ENCODE measurements around the gene FAM222B.

DNA sequence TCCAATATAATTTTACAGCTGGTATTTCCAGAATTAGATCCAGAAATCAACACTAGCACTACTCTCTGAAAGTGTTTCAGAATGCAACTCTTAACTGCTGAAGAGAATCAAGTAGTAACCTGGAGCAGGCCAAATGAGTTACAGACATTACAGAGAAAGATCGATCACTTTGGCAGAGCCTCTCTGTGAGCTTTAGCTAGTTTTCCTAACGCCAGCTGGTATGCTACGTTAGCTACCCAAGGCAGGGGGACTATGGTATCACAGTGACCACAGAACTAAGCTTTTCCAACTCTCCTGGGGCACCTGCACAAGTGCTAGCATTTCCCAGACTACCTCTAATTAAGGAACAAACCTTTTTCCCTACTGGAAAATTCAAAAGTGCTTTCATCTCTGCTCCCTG is 68.4 kb downstream of the FAM222B start:
- no peak for TF ChIP-seq RAD21 (conservative IDR thresholded peaks at IDR 0.05)
- no peak for TF ChIP-seq MXI1 (conservative IDR thresholded peaks at IDR 0.05; ENCODE audit: poor library complexity, severe bottlenecking)
